HCT116 (cell line): Measurements from ENCODE around the gene CDC14B. TPM values are rescaled to one million over a fixed set of nuclear protein-coding genes. Genes with fewer than 3 reads are reported as not detected.
"Not testable (repeated sequence)": the region's sequence is repeated elsewhere in the genome, so short reads cannot be mapped to it uniquely, and the experiment has no call there.

Experiments
- ATAC-seq: fragments of 200-7000 bp; cut with Tn5 transposase; 2 replicates; pipeline ENCODE4 v1.9.1; 2020; ENCODE audit warnings: mild to moderate bottlenecking, moderate library complexity
- BruUV-seq: library from RNA; stranded (reverse); fragments of 400-500 nt; replicated peaks from 2 replicates; lab custom pipeline; 2021; lab: Mats Ljungman, UMichigan
- CTCF ChIA-PET: fragments of 300-600 bp; sonication (Branson Sonifier 250); formaldehyde crosslinking; loops from one replicate; lab custom pipeline; 2021; ENCODE audit warnings: antibody characterized with exemption; lab: Charles Lee
- POLR2A ChIA-PET: fragments of 300-600, 350-600 bp; sonication (Branson Sonifier 250); formaldehyde crosslinking; loops from one replicate; lab custom pipeline; 2021; ENCODE audit warnings: antibody characterized with exemption; lab: Charles Lee
- RAD21 ChIA-PET, 2 experiments: fragments of 300-600 bp; sonication (Branson Sonifier 250); formaldehyde crosslinking; loops; one replicate each; lab custom pipeline; 2023; ENCODE audit warnings: low total read pairs in 2 of 2; ENCODE audit not compliant: uncharacterized antibody in 2 of 2, unreplicated experiment in 2 of 2, low non-redundant PET in 1 of 2; lab: Charles Lee
- DNase-seq: peaks from one replicate; pipeline ENCODE4 v3.0.0-alpha.2; 2010; ENCODE audit warnings: low read depth, low spot score
- H2AFZ ChIP-seq: fragments of 200-600 bp; shearing (Covaris generic), sonication (generic); 2 replicates; pipeline ENCODE4 v1.6.1; 2017; ENCODE audit warnings: low read depth, mixed run types, mixed read lengths, antibody characterized with exemption, low read length; ENCODE audit not compliant: poor library complexity, severe bottlenecking
- H3K27ac ChIP-seq: 2 replicates; pipeline ENCODE4 v1.5.1; 2012; ENCODE audit warnings: low read depth, low read length
- H3K27me3 ChIP-seq: fragments of 200-600 bp; sonication (generic); 2 replicates; pipeline ENCODE4 v1.6.1; 2016; ENCODE audit warnings: mixed run types, low read length, mixed read lengths; ENCODE audit not compliant: insufficient read depth
- H3K36me3 ChIP-seq, 2 experiments: fragments of 200-500 bp in 1 of 2; fragments of 200-600 bp in 1 of 2; sonication (Bioruptor generic) in 1 of 2; sonication (generic) in 1 of 2; 2 replicates each; pipeline versions ENCODE4 v1.5.1 to v1.6.1; 2014 to 2016; ENCODE audit warnings: low read length in 2 of 2, inconsistent platforms in 1 of 2, mixed read lengths in 1 of 2, mixed run types in 1 of 2; ENCODE audit not compliant: insufficient read depth in 2 of 2, control insufficient read depth in 1 of 2
- H3K4me1 ChIP-seq, 2 experiments: fragments of 200-600 bp in 1 of 2; sonication (generic) in 1 of 2; 2 replicates each; pipeline versions ENCODE4 v1.5.1 to v1.6.1; 2012 to 2017; ENCODE audit warnings: low read length in 2 of 2, inconsistent platforms in 1 of 2, mild to moderate bottlenecking in 1 of 2, mixed read lengths in 1 of 2, mixed run types in 1 of 2, moderate library complexity in 1 of 2; ENCODE audit not compliant: insufficient read depth in 2 of 2, control insufficient read depth in 1 of 2
- H3K4me2 ChIP-seq: fragments of 200-600 bp; sonication (generic); 2 replicates; pipeline ENCODE4 v1.6.1; 2017; ENCODE audit warnings: mixed run types, low read length, mixed read lengths
- H3K4me3 ChIP-seq, 2 experiments: fragments of 200-600 bp in 1 of 2; sonication (generic) in 1 of 2; replicated peaks in 1 of 2; 2 replicates each; pipeline ENCODE4 v1.5.1; 2011 to 2016; ENCODE audit warnings: low read length in 2 of 2, control low read depth in 1 of 2, low read depth in 1 of 2, mild to moderate bottlenecking in 1 of 2, mixed read lengths in 1 of 2, mixed run types in 1 of 2
- H3K79me2 ChIP-seq: fragments of 200-600 bp; sonication (generic); 2 replicates; pipeline ENCODE4 v1.6.1; 2017; ENCODE audit warnings: mild to moderate bottlenecking, mixed run types, low read length, moderate library complexity, mixed read lengths; ENCODE audit not compliant: insufficient read depth
- H3K9ac ChIP-seq: fragments of 200-600 bp; sonication (generic); 2 replicates; pipeline ENCODE4 v1.6.1; 2016; ENCODE audit warnings: low read length, mixed read lengths
- H3K9me2 ChIP-seq: fragments of 200-600 bp; sonication (generic), shearing (Covaris generic); 2 replicates; pipeline ENCODE4 v1.6.1; 2017; ENCODE audit warnings: mixed run types, mild to moderate bottlenecking, moderate library complexity; ENCODE audit not compliant: insufficient read depth
- H3K9me3 ChIP-seq, 2 experiments: fragments of 200-500 bp in 1 of 2; fragments of 200-600 bp in 1 of 2; sonication (Bioruptor generic) in 1 of 2; sonication (generic) in 1 of 2; 2 replicates each; pipeline ENCODE4 v1.6.1; 2014 to 2017; ENCODE audit warnings: low read length in 2 of 2, mixed read lengths in 2 of 2, inconsistent platforms in 1 of 2, low read depth in 1 of 2, mild to moderate bottlenecking in 1 of 2, mixed run types in 1 of 2, moderate library complexity in 1 of 2; ENCODE audit not compliant: control insufficient read depth in 1 of 2, insufficient read depth in 1 of 2
- H4K20me1 ChIP-seq: fragments of 200-600 bp; sonication (generic), shearing (Covaris generic); 2 replicates; pipeline ENCODE4 v1.6.1; 2017; ENCODE audit warnings: mixed run types, mild to moderate bottlenecking, moderate library complexity; ENCODE audit not compliant: insufficient read depth
- CEBPB ChIP-seq: IDR thresholded peaks from 2 replicates; pipeline ENCODE4 v1.6.1; 2012; ENCODE audit warnings: low read depth
- ELF1 ChIP-seq: IDR thresholded peaks from 2 replicates; pipeline ENCODE4 v1.6.1; 2012; ENCODE audit warnings: low read depth, borderline replicate concordance
- EZH2 ChIP-seq: fragments of 200-600 bp; sonication (generic); IDR thresholded peaks from 2 replicates; pipeline ENCODE4 v1.6.1; 2017; ENCODE audit warnings: antibody characterized with exemption, mixed run types
- EZH2phosphoT487 ChIP-seq: fragments of 200-600 bp; IDR thresholded peaks from 2 replicates; pipeline ENCODE4 v1.6.1; 2018; ENCODE audit warnings: antibody characterized with exemption, borderline replicate concordance
- SIN3A ChIP-seq: IDR thresholded peaks from 2 replicates; pipeline ENCODE4 v1.6.1; 2012; ENCODE audit warnings: low read depth
- SRF ChIP-seq: IDR thresholded peaks from 2 replicates; pipeline ENCODE4 v1.6.1; 2012; ENCODE audit warnings: low read depth
- TCF7L2 ChIP-seq: IDR thresholded peaks from 2 replicates; pipeline ENCODE4 v1.7.0; 2011; ENCODE audit warnings: borderline replicate concordance, inconsistent platforms; ENCODE audit not compliant: insufficient read depth, insufficient read length; ENCODE audit errors: extremely low read depth
- YY1 ChIP-seq: IDR thresholded peaks from 2 replicates; pipeline ENCODE4 v1.6.1; 2011; ENCODE audit warnings: low read length, low read depth, moderate library complexity, mild to moderate bottlenecking; ENCODE audit not compliant: insufficient replicate concordance; ENCODE audit errors: extremely low read depth
- ZFX ChIP-seq: fragments of 450-650 bp; IDR thresholded peaks from 2 replicates; pipeline ENCODE4 v1.6.1; 2017
- intact Hi-C: fragments of 100-400 bp; cut with micrococcal nuclease; formaldehyde crosslinking; loops from 2 replicates; pipeline ENCODE4 v1.10.0; 2022
- total RNA-seq: library from RNA; stranded (reverse); gene quantifications from one replicate; pipeline ENCODE4 v1.2.1, GENCODE V29; 2021; ENCODE audit not compliant: unreplicated experiment

The CDC14B gene
- total RNA-seq, 1 experiment from 2014 or later: 21.6 TPM

DNA sequence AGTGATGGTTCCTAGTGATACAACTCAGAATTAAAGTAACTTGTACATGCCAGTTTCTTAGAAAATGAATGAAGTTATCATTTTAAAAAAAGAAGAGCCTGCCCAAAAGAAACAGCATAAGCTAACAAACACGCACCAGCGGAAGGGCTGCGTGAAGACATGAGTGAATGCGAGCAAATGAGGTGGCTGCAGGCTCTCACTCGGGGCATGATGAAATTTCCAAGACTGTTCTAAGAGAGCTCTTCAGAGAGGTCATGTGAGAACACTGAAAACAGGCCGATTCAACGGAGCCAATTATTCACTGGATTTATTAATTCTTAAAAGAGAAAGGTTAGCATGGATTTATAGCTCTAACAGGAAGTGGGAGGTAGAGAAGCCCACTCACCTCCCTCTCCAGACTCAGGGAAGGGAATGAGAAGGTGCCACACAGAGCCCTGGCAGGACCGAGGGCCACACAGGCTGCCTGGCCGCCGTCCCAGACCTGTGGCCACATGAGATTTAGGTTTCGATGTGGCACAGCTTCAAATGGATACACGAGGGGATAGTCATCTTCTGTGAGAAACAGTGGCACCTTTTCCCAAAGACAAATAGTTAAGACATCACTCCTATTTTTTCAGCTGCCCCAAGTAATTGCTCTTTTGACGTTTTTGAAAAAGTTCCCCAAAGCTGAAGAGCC, 114.2 kb downstream of the CDC14B start:
- ChIA-PET CTCF (no interaction called here), RAD21 (no interaction called here), POLR2A (no interaction called here)

DNA sequence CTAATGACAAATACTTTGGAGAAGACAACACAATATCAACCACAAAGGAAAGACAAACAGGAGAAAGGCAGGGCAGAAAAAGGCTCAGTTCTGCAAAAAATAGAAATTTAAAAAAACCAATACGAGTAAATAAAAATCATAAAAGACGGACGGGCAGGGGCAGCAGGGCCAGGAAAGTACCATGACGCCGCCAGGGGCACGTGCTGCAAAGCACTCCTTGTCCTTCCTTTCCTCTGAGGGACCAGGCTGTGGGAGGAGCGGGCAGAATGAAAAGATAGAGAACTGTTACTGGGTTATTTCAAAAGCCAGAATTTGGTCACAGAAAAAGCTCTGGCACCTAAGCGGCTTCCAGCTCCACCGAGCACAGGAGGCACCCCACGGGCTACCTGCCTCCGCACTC, 115.7 kb downstream of the CDC14B start:
- no peak overlapping the region for H3K4me3 ChIP-seq
- no peaks in the 10 kb centered on the region for H3K27me3 ChIP-seq
- H2AFZ ChIP-seq: no peak overlapping the region
- H3K27ac ChIP-seq: no peak overlapping the region
- POLR2A ChIA-PET: no interaction called here
- BruUV-seq: no TSS peak
- CTCF ChIA-PET: no interaction called here
- no peaks in the 10 kb centered on the region for H3K4me1 ChIP-seq
- no peaks in the 10 kb centered on the region for H4K20me1 ChIP-seq
- H3K9me3 ChIP-seq: no peaks in the 10 kb centered on the region
- no peaks in the 10 kb centered on the region for H3K9me2 ChIP-seq
- no peak overlapping the region for H3K9ac ChIP-seq
- no peaks in the 10 kb centered on the region for H3K36me3 ChIP-seq
- intact Hi-C loops: no loop called here
- H3K79me2 ChIP-seq: no peaks in the 10 kb centered on the region
- H3K4me2 ChIP-seq: no peak overlapping the region
- RAD21 ChIA-PET: no interaction called here
- TF ChIP-seq ELF1: no peak
- TF ChIP-seq EZH2: no peak
- no peak for TF ChIP-seq CEBPB
- no peak for TF ChIP-seq EZH2phosphoT487
- TF ChIP-seq SIN3A: no peak
- TF ChIP-seq TCF7L2: no peak
- TF ChIP-seq SRF: no peak
- ATAC-seq (no peak), DNase-seq (no peak)

More for the DNA sequence above, 114.2 kb downstream of the CDC14B start:
- H3K27me3 ChIP-seq: no peaks in the 10 kb centered on the region
- H4K20me1 ChIP-seq: no peaks in the 10 kb centered on the region
- no peak for DNase-seq
- no peak overlapping the region for H2AFZ ChIP-seq
- no peak overlapping the region for H3K4me3 ChIP-seq
- no peaks in the 10 kb centered on the region for H3K36me3 ChIP-seq
- H3K4me1 ChIP-seq: no peaks in the 10 kb centered on the region
- H3K27ac ChIP-seq: no peak overlapping the region
- no peaks in the 10 kb centered on the region for H3K9me3 ChIP-seq
- no peak for TF ChIP-seq SRF
- TF ChIP-seq YY1: no peak
- TF ChIP-seq ZFX: no peak
- no peak for TF ChIP-seq EZH2
- H3K9me2 ChIP-seq: no peaks in the 10 kb centered on the region
- no TSS peak for BruUV-seq
- intact Hi-C loops: no loop called here
- no peak for ATAC-seq
- H3K79me2 ChIP-seq: no peaks in the 10 kb centered on the region
- H3K4me2 ChIP-seq: no peak overlapping the region
- H3K9ac ChIP-seq: no peak overlapping the region

DNA sequence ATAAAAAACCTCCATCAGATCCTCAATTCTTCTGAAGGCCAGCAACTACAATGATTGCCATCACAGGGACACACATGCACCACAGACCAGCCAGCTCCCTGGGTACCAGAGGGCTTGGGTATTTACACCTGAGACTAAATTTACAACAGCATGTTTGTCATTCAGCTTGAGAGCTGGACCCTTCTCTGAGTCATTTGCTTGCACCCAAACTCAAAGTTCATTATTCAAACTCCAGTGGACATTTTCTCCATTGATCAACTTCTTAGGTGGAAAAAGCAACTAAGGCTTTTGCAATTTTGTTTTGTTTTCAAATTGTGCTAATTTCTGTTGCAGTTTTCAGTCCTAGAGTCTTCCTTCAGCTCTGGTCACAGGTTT, 116.3 kb downstream of the CDC14B start:
- DNase-seq, POLR2A ChIA-PET, CTCF ChIA-PET, H3K79me2 ChIP-seq, H3K4me1 ChIP-seq, H3K4me2 ChIP-seq, H3K9ac ChIP-seq, H2AFZ ChIP-seq, H4K20me1 ChIP-seq, RAD21 ChIA-PET, H3K27me3 ChIP-seq, H3K9me2 ChIP-seq, H3K9me3 ChIP-seq, ATAC-seq, H3K36me3 ChIP-seq, H3K4me3 ChIP-seq, intact Hi-C loops, H3K27ac ChIP-seq, BruUV-seq: not testable (repeated sequence)
